A549 (cell line): ENCODE results near the gene MED16. TPM values are rescaled to one million over a fixed set of nuclear protein-coding genes. Genes with fewer than 3 reads are reported as not detected.

Experiments
- ATAC-seq, 2 experiments: fragments of 200-7000 bp in 1 of 2; fragments of >200 bp in 1 of 2; cut with Nextera tagmentation in 1 of 2; cut with Tn5 transposase in 1 of 2; 3 replicates each; pipeline versions ENCODE4 v1.8.0 to v1.9.1; 2018 to 2020; ENCODE audit warnings: mild to moderate bottlenecking in 1 of 2, moderate library complexity in 1 of 2
- CTCF ChIA-PET: fragments of 300-600 bp; sonication (Branson Sonifier 250); formaldehyde crosslinking; extraction: SDS; loops from one replicate; lab custom pipeline; 2021; ENCODE audit warnings: antibody characterized with exemption, inconsistent platforms; lab: Yijun Ruan, JAX
- POLR2A ChIA-PET: fragments of 350-600 bp; formaldehyde crosslinking; extraction: SDS; loops from one replicate; lab custom pipeline; 2021; ENCODE audit warnings: antibody characterized with exemption, inconsistent platforms; lab: Yijun Ruan, JAX
- DNase-seq, 2 experiments: peaks; one replicate each; pipeline versions ENCODE4 v3.0.0 to v3.0.0-alpha.2; 2011 to 2016; ENCODE audit warnings: low read depth in 1 of 2, low spot score in 1 of 2
- FAIRE-seq: peaks from 2 replicates; lab custom pipeline; 2011; peaks lifted over from hg19 to GRCh38; lab: Jason Lieb, UNC
- H3K27ac ChIP-seq, 2 experiments: fragments of >200 bp; sonication (Bioruptor Twin); formaldehyde crosslinking; 3 replicates each; pipeline ENCODE4 v1.5.1; 2016 to 2017
- H3K4me1 ChIP-seq: fragments of >200 bp; sonication (Bioruptor Twin); formaldehyde crosslinking; 3 replicates; pipeline ENCODE4 v1.6.1; 2016
- H3K4me2 ChIP-seq: fragments of >200 bp; sonication (Bioruptor Twin); formaldehyde crosslinking; 3 replicates; pipeline ENCODE4 v1.6.1; 2016
- H3K4me3 ChIP-seq: fragments of >200 bp; sonication (Bioruptor Twin); formaldehyde crosslinking; 3 replicates; pipeline ENCODE4 v1.5.1; 2016
- H3K9me3 ChIP-seq: fragments of >200 bp; sonication (Bioruptor Twin); formaldehyde crosslinking; 3 replicates; pipeline ENCODE4 v1.6.1; 2016
- ATOH8 ChIP-seq: fragments of 250-450 bp; sonication (Bioruptor Pico); IDR thresholded peaks from 2 replicates; pipeline ENCODE4 v1.5.0; 2020; ENCODE audit warnings: low read depth, mild to moderate bottlenecking, moderate library complexity
- BHLHE40 ChIP-seq: IDR thresholded peaks from 2 replicates; pipeline ENCODE4 v1.6.1; 2012; ENCODE audit warnings: low read depth, low read length, inconsistent platforms
- CBX2 ChIP-seq: fragments of 200-600 bp; sonication (generic); IDR thresholded peaks from 2 replicates; pipeline ENCODE4 v1.6.1; 2016; ENCODE audit warnings: low read depth, mild to moderate bottlenecking, borderline replicate concordance
- CBX8 ChIP-seq: fragments of 200-600 bp; sonication (generic); IDR thresholded peaks from 2 replicates; pipeline ENCODE4 v1.6.1; 2016
- CHD2 ChIP-seq: fragments of 150-350 bp; IDR thresholded peaks from 2 replicates; pipeline ENCODE4 v1.6.1; 2014; ENCODE audit warnings: low read length; ENCODE audit not compliant: partially characterized antibody
- CTCF ChIP-seq: fragments of >200 bp; sonication (Bioruptor Twin); formaldehyde crosslinking; IDR thresholded peaks from 3 replicates; pipeline ENCODE4 v1.5.1; 2016
- E2F6 ChIP-seq: IDR thresholded peaks from 2 replicates; pipeline ENCODE4 v1.6.1; 2012; ENCODE audit warnings: low read depth, borderline replicate concordance
- EHF ChIP-seq: fragments of 250-450 bp; sonication (Bioruptor Pico); IDR thresholded peaks from 2 replicates; pipeline ENCODE4 v1.5.0; 2020; ENCODE audit warnings: mild to moderate bottlenecking
- EHMT2 ChIP-seq: fragments of 200-600 bp; sonication (generic); IDR thresholded peaks from 2 replicates; pipeline ENCODE4 v1.6.1; 2016; ENCODE audit warnings: antibody characterized with exemption, low read depth, mild to moderate bottlenecking, moderate library complexity
- GATA3 ChIP-seq: IDR thresholded peaks from 2 replicates; pipeline ENCODE4 v1.6.1; 2012; ENCODE audit warnings: borderline replicate concordance
- HDAC2 ChIP-seq: fragments of 200-600 bp; sonication (generic); IDR thresholded peaks from 2 replicates; pipeline ENCODE4 v1.6.1; 2016
- HES2 ChIP-seq: fragments of >200 bp; sonication (Bioruptor Twin); formaldehyde crosslinking; IDR thresholded peaks from 2 replicates; pipeline ENCODE4 v1.6.1; 2016
- HEYL ChIP-seq: fragments of 250-450 bp; sonication (Bioruptor Pico); IDR thresholded peaks from 2 replicates; pipeline ENCODE4 v1.8.0; 2021; ENCODE audit warnings: mild to moderate bottlenecking, moderate library complexity
- HMGXB4 ChIP-seq: fragments of 250-450 bp; sonication (Bioruptor Pico); IDR thresholded peaks from 2 replicates; pipeline ENCODE4 v1.5.0; 2021; ENCODE audit warnings: mild to moderate bottlenecking, moderate library complexity, borderline replicate concordance
- HOXA7 ChIP-seq: fragments of 250-450 bp; sonication (Bioruptor Pico); IDR thresholded peaks from 2 replicates; pipeline ENCODE4 v1.5.0; 2020; ENCODE audit warnings: mild to moderate bottlenecking, moderate library complexity
- HOXB5 ChIP-seq: fragments of 250-450 bp; sonication (Bioruptor Pico); IDR thresholded peaks from 2 replicates; pipeline ENCODE4 v1.5.0; 2020; ENCODE audit warnings: mild to moderate bottlenecking, moderate library complexity
- JUNB ChIP-seq: fragments of >200 bp; sonication (Bioruptor Twin); formaldehyde crosslinking; IDR thresholded peaks from 2 replicates; pipeline ENCODE4 v1.6.1; 2016
- KDM1A ChIP-seq: fragments of 200-600 bp; sonication (generic); IDR thresholded peaks from 2 replicates; pipeline ENCODE4 v1.6.1; 2016; ENCODE audit warnings: low read depth, mild to moderate bottlenecking
- KDM5A ChIP-seq: fragments of 200-600 bp; sonication (generic); IDR thresholded peaks from 2 replicates; pipeline ENCODE4 v1.6.1; 2016; ENCODE audit warnings: antibody characterized with exemption, mild to moderate bottlenecking
- MAX ChIP-seq: IDR thresholded peaks from 2 replicates; pipeline ENCODE4 v1.6.1; 2012
- MYC ChIP-seq: IDR thresholded peaks from 2 replicates; pipeline ENCODE4 v1.6.1; 2012; ENCODE audit warnings: mild to moderate bottlenecking, inconsistent platforms, low read length, improper control_type of control experiment, borderline replicate concordance
- NPAS2 ChIP-seq: fragments of 250-450 bp; sonication (Bioruptor Pico); IDR thresholded peaks from 2 replicates; pipeline ENCODE4 v1.8.0; 2022; ENCODE audit warnings: mild to moderate bottlenecking, moderate library complexity, borderline replicate concordance
- PBX3 ChIP-seq: IDR thresholded peaks from 2 replicates; pipeline ENCODE4 v1.6.1; 2012
- RFX5 ChIP-seq: fragments of 450-650 bp; IDR thresholded peaks from 2 replicates; pipeline ENCODE4 v1.7.1; 2014; ENCODE audit warnings: antibody characterized with exemption, mild to moderate bottlenecking, moderate library complexity
- RNF2 ChIP-seq: fragments of 200-600 bp; sonication (generic); IDR thresholded peaks from 2 replicates; pipeline ENCODE4 v1.6.1; 2016; ENCODE audit warnings: low read depth, mild to moderate bottlenecking, antibody characterized with exemption, moderate library complexity, borderline replicate concordance
- SMC3 ChIP-seq: fragments of >200 bp; sonication (Bioruptor Twin); formaldehyde crosslinking; IDR thresholded peaks from 3 replicates; pipeline ENCODE4 v1.6.1; 2018; ENCODE audit warnings: inconsistent platforms
- TFCP2L1 ChIP-seq: fragments of 250-450 bp; sonication (Bioruptor Pico); IDR thresholded peaks from 2 replicates; pipeline ENCODE4 v1.5.0; 2021; ENCODE audit warnings: mild to moderate bottlenecking
- TP53 ChIP-seq: fragments of 250-450 bp; sonication (Bioruptor Pico); IDR thresholded peaks from 2 replicates; pipeline ENCODE4 v1.5.0; 2021; ENCODE audit warnings: mild to moderate bottlenecking, moderate library complexity
- ZC3H11A ChIP-seq: fragments of 450-650 bp; IDR thresholded peaks from 2 replicates; pipeline ENCODE4 v1.6.1; 2014; ENCODE audit warnings: antibody characterized with exemption, mild to moderate bottlenecking
- ZNF302 ChIP-seq: fragments of 250-450 bp; sonication (Bioruptor Pico); IDR thresholded peaks from 2 replicates; pipeline ENCODE4 v1.9.0; 2021; ENCODE audit warnings: inconsistent platforms, mild to moderate bottlenecking, moderate library complexity
- ZSCAN20 ChIP-seq: fragments of 250-450 bp; sonication (Bioruptor Pico); IDR thresholded peaks from 2 replicates; pipeline ENCODE4 v1.8.0; 2022; ENCODE audit warnings: mild to moderate bottlenecking, moderate library complexity
- WGBS: methylation state at CpG from one replicate; pipeline ENCODE4 v1.1.6; 2017; ENCODE audit errors: missing lambda C conversion rate; 5-methylcytosine and 5-hydroxymethylcytosine counted together
- polyA plus RNA-seq, 4 experiments: library from polyadenylated mRNA; depleted of rRNA in 3 of 4; stranded (reverse); fragments of >200 nt; fragmentation: RNase III in 1 of 4; extraction: RNeasy Plus Mini Kit Qiagen cat#74134 plus additional on column Dnase treatment in 1 of 4; gene quantifications; 2 replicates in 3 of 4; 3 replicates in 1 of 4; pipeline ENCODE4 v1.2.3, GENCODE V29; 2011 to 2017

MED16 gene
- polyA plus RNA-seq, 2 of the 4 experiments (the other 2 are of a cell fraction), result 8.0 to 12.7 TPM

- DNase-seq, result no peak
- peaks cover 39% of the 10 kb centered on the region for H3K4me1 ChIP-seq
- CTCF ChIA-PET, result interaction anchor here (0.6 to 2.5 kb wide), 3 partner anchors 31 to 159 kb away, joined by 4 to 5 read pairs (median 4); no protein-coding TSS in a partner anchor
- FAIRE-seq, result no peak
- WGBS, result 95% methylated on average over 6 of the region's 6 CpGs
- no peak overlapping the region for H3K4me3 ChIP-seq
- ATAC-seq, result no peak
- no peak overlapping the region for H3K4me2 ChIP-seq
- POLR2A ChIA-PET, result no interaction called here
- TF ChIP-seq ATOH8 (CRISPR knock-in tag) (no peak), MYC (no peak), ZSCAN20 (CRISPR knock-in tag) (no peak), TFCP2L1 (CRISPR knock-in tag) (no peak), KDM1A (no peak), TP53 (CRISPR knock-in tag) (no peak), PBX3 (no peak), EHF (CRISPR knock-in tag) (no peak), MAX (no peak), HDAC2 (no peak), GATA3 (no peak), ZNF302 (CRISPR knock-in tag) (no peak), E2F6 (no peak), EHMT2 (no peak), HOXA7 (no peak), HEYL (CRISPR knock-in tag) (no peak), HOXB5 (no peak), HMGXB4 (no peak), CBX8 (no peak), KDM5A (no peak)
- H3K9me3 ChIP-seq, result no peaks in the 10 kb centered on the region
- H3K27ac ChIP-seq, result no peak overlapping the region
Observed at GRCh38 chr19:929891-930258, 36.9 kb upstream of the MED16 start.

- H3K4me2 ChIP-seq, result no peak overlapping the region
- 90% methylated on average over 12 of the region's 51 CpGs for WGBS
- no peak overlapping the region for H3K4me3 ChIP-seq
- DNase-seq (no peak), FAIRE-seq (no peak), ATAC-seq (no peak)
- POLR2A ChIA-PET, result no interaction called here
- no peaks in the 10 kb centered on the region for H3K9me3 ChIP-seq
- CTCF ChIA-PET, result interaction anchor here (1.0 to 2.5 kb wide), 2 partner anchors 31 to 53 kb away, joined by 4 to 5 read pairs; no protein-coding TSS in a partner anchor
- peaks cover 37% of the 10 kb centered on the region for H3K4me1 ChIP-seq
- no peak overlapping the region for H3K27ac ChIP-seq
- TF ChIP-seq CTCF, result no peak
- TF ChIP-seq CHD2, result no peak
- TF ChIP-seq JUNB, result no peak
- no peak for TF ChIP-seq TFCP2L1 (CRISPR knock-in tag)
- TF ChIP-seq NPAS2 (CRISPR knock-in tag), result no peak
- no peak for TF ChIP-seq BHLHE40
- TF ChIP-seq PBX3, result no peak
- TF ChIP-seq HES2, result no peak
- no peak for TF ChIP-seq ATOH8 (CRISPR knock-in tag)
- no peak for TF ChIP-seq CBX2
- no peak for TF ChIP-seq SMC3
- no peak for TF ChIP-seq ZC3H11A
- TF ChIP-seq KDM5A, result no peak
- no peak for TF ChIP-seq RNF2
- no peak for TF ChIP-seq RFX5
Observed at GRCh38 chr19:929203-929890, 36.4 kb upstream of the MED16 start.
